ENCODE data around the gene ARL13B. TPM values are rescaled to one million over a fixed set of nuclear protein-coding genes. Genes with fewer than 3 reads are reported as not detected.
"Not testable (repeated sequence)": the region's sequence is repeated elsewhere in the genome, so short reads cannot be mapped to it uniquely, and the experiment has no call there.

The ARL13B gene
- total RNA-seq, 1 donor from 2014 or later, result 13.5 TPM

- DNase-seq (ENCODE audit: extremely low spot score in 2 of 2), result no peak
- intact Hi-C loops (cut with DNase I), result no loop called here
- Histone ChIP-seq H3K36me3 (no peaks in the 10 kb centered on the region), H3K4me3 (no peak overlapping the region), H3K4me1 (peaks cover 5% of the 10 kb centered on the region), H3K27ac (no peak overlapping the region), H3K27me3 (no peaks in the 10 kb centered on the region), H3K9me3 (no peaks in the 10 kb centered on the region)
- TF ChIP-seq CTCF (IDR thresholded peaks at IDR 0.05) (no peak), POLR2A (IDR thresholded peaks at IDR 0.05) (no peak), POLR2AphosphoS5 (IDR thresholded peaks at IDR 0.05; ENCODE audit: insufficient read depth in 1 of 2, low read depth in 1 of 2) (no peak)
Measured at GRCh38 chr3:94026623-94027022, 46.7 kb downstream of the ARL13B start.

- Histone ChIP-seq H3K27ac (no peak within 1 kb of the TSS), H3K4me1 (peaks cover 5% of the 10 kb centered on the region), H3K27me3 (no peaks in the 10 kb centered on the region), H3K4me3 (peak within 1 kb of the TSS in 1 of 2 donors; percentile 22), H3K36me3 (no peaks in the 10 kb centered on the region), H3K9me3 (no peaks in the 10 kb centered on the region)
- DNase-seq (ENCODE audit: extremely low spot score in 2 of 2), result no peak
- TF ChIP-seq CTCF (IDR thresholded peaks at IDR 0.05), result no peak
- peak in 1 of 2 donors; percentile 64 for TF ChIP-seq POLR2AphosphoS5 (IDR thresholded peaks at IDR 0.05; ENCODE audit: insufficient read depth in 1 of 2, low read depth in 1 of 2)
- intact Hi-C loops (cut with DNase I), result no loop called here
Measured at GRCh38 chr3:94028093-94028837, 48.3 kb downstream of the ARL13B start, which contains the start of gene STX19. Gene STX19 (minus strand): TSS chr3:94028597. CDS start chr3:94015269, 13,328 bp downstream.

- intact Hi-C loops (cut with DNase I), result no loop called here
- H3K4me1 ChIP-seq, result no peaks in the 10 kb centered on the region
- TF ChIP-seq POLR2A (IDR thresholded peaks at IDR 0.05) (no peak), CTCF (IDR thresholded peaks at IDR 0.05) (peak in 1 of 3 experiments; percentile 10), POLR2AphosphoS5 (IDR thresholded peaks at IDR 0.05; ENCODE audit: insufficient read depth in 1 of 2, low read depth in 1 of 2) (no peak)
- H3K36me3 ChIP-seq, result no peaks in the 10 kb centered on the region
- no peaks in the 10 kb centered on the region for H3K9me3 ChIP-seq
- H3K4me3 ChIP-seq, result no peak overlapping the region
- no peak for DNase-seq (ENCODE audit: extremely low spot score in 2 of 2)
- no peak overlapping the region for H3K27ac ChIP-seq
- no peaks in the 10 kb centered on the region for H3K27me3 ChIP-seq
Measured at GRCh38 chr3:94036909-94037507, 57.1 kb downstream of the ARL13B start.

- no peak overlapping the region for H3K4me3 ChIP-seq
- H3K27ac ChIP-seq, result no peak overlapping the region
- peaks cover 0 to 15% of the 10 kb centered on the region in 2 donors for H3K36me3 ChIP-seq
- no peaks in the 10 kb centered on the region for H3K9me3 ChIP-seq
- intact Hi-C loops (cut with DNase I), result no loop called here
- TF ChIP-seq POLR2A (IDR thresholded peaks at IDR 0.05) (no peak), CTCF (IDR thresholded peaks at IDR 0.05) (no peak), POLR2AphosphoS5 (IDR thresholded peaks at IDR 0.05; ENCODE audit: insufficient read depth in 1 of 2, low read depth in 1 of 2) (no peak)
- no peaks in the 10 kb centered on the region for H3K27me3 ChIP-seq
- no peaks in the 10 kb centered on the region for H3K4me1 ChIP-seq
- DNase-seq (ENCODE audit: extremely low spot score in 2 of 2), result no peak
Measured at GRCh38 chr3:94043285-94043684, 63.3 kb downstream of the ARL13B start.

- H3K4me3 ChIP-seq; H3K27ac ChIP-seq; DNase-seq (ENCODE audit: extremely low spot score in 2 of 2); H3K9me3 ChIP-seq; H3K27me3 ChIP-seq; H3K4me1 ChIP-seq; intact Hi-C loops (cut with DNase I): not testable (repeated sequence)
- H3K36me3 ChIP-seq, result peaks cover 0 to 15% of the 10 kb centered on the region in 2 donors
Measured at GRCh38 chr3:94044100-94044936, 64.4 kb downstream of the ARL13B start.

Data from vagina (tissue), 2 donors.